ENCODE results near the gene CEP350.
"Not testable (repeated sequence)": the region's sequence is repeated elsewhere in the genome, so short reads cannot be mapped to it uniquely, and the experiment has no call there.

Gene CEP350

DNA sequence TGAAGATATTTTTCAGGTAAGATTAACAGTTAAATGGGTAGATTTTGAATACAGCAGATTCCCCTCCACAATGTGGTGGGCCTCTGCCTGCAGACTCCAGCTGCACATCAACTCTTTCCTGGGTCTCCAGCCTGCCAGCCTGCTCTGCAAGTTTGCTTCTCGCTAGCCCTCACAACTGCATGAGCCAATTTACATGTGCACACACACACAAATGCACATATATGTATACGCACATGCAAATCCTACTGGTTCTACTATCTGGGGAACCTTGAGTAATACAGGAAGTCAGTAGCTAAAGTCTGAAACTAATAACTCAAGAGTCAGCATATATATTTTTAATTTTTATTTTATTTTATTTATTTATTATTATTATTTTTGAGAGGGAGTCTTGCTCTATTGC lies 165.2 kb downstream of the CEP350 start:
- no peak for DNase-seq (ENCODE audit: low spot score)

GRCh38 chr1:180123463-180123936 lies 168.9 kb downstream of the CEP350 start:
- no peak for DNase-seq (ENCODE audit: low spot score)

- no peak for DNase-seq (ENCODE audit: low spot score)
Observed at GRCh38 chr1:180130651-180131050, 176.0 kb downstream of the CEP350 start.

GRCh38 chr1:180131510-180131909 lies 176.9 kb downstream of the CEP350 start:
- no peak for DNase-seq (ENCODE audit: low spot score)

DNA sequence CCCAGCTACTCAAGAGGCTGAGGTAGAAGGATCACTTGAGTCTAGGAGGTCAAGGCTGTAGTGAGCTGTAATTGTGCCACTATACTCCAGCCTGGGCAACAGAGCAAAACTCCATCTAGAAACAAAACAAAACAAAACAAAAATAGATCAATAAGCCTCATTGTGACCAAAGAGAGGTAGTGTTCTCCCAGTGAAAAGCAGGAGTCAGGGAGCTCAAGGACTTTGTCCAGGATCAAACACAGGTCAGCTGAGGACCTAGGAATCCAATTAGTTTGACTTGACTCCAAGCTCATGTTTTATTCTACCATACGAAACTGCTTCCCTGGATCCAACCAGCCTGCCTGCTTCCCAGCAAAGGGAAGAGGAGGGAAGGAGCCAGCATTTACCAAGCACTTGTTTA lies 178.6 kb downstream of the CEP350 start:
- DNase-seq (ENCODE audit: low spot score): no peak

DNA sequence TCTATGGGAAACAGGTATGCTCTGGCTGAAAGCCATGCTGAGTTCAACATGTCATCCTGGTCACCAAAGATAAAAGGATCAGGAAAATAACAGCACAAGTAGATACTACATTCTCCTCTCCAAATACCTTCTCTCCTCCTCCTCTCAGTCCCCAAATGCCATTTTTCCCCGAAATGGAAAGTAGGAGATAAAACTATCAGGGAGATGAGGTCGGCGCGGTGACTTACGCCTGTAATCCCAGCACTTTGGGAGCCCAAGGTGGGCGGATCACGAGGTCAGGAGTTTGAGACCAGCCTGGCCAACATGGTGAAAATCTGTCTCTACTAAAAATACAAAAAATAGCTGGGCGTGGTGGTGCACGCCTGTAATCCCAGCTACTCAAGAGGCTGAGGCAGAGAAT lies 179.1 kb downstream of the CEP350 start:
- DNase-seq (ENCODE audit: low spot score): not testable (repeated sequence)

DNA sequence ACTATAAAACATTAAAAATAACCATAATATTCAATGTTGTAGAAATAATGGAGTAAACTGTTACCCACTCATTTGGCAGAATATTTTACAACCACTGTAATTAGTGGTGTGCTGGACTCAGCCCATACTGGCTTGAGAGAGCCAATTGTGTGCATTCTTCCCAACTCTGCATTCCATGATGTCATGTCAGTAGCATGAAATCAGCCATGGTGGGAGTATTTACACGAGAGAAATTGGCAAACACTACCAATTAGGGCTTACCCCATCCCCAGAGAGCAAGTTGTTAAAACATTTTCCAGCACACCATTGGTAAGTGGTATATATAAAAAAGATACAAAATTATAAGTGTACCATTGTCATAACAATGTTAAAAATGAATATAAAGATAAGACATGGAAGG lies 180.9 kb downstream of the CEP350 start:
- no peak for DNase-seq (ENCODE audit: low spot score)

- no peak for DNase-seq (ENCODE audit: low spot score)
Observed at GRCh38 chr1:180136331-180136967, 181.8 kb downstream of the CEP350 start.

- DNase-seq (ENCODE audit: low spot score): no peak
Observed at GRCh38 chr1:180136968-180137356, 182.4 kb downstream of the CEP350 start.

GRCh38 chr1:180137776-180138175 lies 183.2 kb downstream of the CEP350 start:
- peak; percentile 35 for DNase-seq (ENCODE audit: low spot score)

DNA sequence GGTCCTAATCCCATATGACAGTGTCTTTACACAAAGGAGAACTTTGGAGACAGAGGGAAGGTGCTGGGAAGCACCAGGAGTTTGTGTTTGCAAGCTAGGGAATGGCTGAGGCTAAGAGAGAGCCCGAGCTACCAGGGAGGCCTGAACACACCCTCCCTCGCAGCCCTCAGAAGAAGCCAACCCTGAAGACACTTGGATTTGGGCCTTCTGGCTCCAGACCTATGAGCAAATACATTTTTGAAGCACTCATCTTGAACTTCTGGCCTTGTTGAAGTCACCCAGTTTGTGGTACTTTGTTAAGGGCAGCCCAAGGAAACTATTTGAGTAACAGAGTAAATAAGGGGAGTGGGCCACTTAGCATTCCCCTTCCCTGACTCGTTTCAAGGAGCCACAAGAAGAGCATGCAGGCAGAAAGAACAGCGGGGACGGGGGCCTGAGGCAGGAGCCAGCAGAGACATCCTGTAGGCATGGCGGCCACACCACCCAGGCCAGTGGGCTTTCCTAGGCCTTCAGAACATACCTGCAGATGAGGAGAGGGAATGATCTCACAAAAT lies 186.8 kb downstream of the CEP350 start:
- no peak for DNase-seq (ENCODE audit: low spot score)

DNA sequence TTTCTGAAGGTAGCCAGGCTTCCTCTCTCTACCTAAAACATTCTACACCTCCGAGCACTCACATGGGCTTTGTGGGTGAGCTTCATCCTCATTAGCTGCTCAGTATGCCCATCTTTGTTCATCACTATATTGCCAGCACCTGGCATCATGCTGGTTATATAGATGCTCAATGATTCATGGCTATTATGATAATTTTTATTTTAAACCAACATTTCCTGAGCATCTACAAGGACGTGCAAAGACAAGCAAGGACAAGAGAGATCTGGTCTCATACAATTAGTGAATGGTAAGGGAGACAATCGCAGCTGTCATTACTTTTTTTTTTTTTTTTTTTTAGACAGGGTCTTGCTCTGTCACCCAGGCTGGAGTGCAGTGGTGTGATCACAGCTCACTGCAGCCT lies 188.7 kb downstream of the CEP350 start:
- DNase-seq (ENCODE audit: low spot score): no peak

DNA sequence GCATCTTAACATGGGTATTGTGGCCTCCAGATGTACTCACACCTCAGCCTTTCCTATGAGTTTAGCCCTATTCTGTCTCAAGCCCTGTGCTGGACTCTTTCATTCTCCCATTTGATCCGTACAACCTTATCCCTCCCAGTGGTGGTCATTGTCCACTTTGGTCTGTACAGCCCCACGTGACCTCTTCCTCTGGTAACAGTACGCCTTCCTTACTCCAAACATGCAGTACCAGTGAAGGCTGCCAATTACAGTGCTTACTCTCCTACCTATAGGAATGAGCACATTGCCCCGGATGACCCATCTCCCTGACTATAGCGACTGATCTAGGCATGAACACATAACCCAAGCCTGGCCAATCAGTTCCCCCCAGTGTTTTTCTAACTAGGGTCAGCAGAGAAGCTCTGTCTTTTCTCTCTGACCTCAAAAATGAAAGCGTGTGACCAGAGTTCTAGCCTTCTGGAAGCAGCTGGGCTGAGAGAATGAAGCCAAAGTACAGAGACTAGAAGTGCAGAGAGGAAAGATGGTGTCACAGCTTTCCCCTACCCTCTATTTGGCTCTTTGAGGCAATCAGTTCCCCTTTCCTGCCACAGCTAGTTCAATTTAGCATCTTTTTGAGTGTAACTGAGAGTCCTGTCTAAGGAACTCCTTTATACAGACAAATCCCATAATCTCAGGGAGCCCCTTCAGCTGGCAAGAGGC lies 190.2 kb downstream of the CEP350 start:
- DNase-seq (ENCODE audit: low spot score): no peak

GRCh38 chr1:180145446-180145845 lies 190.8 kb downstream of the CEP350 start:
- no peak for DNase-seq (ENCODE audit: low spot score)

DNA sequence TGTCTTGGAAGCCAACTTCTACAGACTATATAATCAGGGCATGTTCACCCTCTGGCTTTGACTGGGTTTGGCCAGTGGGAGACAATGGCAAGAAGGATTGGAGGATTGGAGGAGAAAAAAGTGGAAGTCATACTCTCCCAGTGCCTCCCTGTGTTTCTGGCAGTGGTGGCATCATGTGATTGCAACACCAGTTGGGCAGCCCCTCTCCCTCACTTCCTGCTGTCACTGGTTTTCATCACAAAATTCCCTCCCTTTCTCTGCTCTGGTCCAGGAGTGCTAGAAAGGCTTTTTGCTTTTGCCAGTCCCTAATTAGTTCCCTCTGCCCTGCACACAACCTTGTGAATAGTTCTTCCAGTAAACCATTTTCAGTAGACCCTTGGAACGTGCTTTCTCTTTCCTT lies 196.4 kb downstream of the CEP350 start:
- DNase-seq (ENCODE audit: low spot score): no peak

GRCh38 chr1:180151508-180151907 lies 196.9 kb downstream of the CEP350 start:
- no peak for DNase-seq (ENCODE audit: low spot score)

GRCh38 chr1:180152588-180152987 lies 198.0 kb downstream of the CEP350 start:
- DNase-seq (ENCODE audit: low spot score): no peak

GRCh38 chr1:180153032-180153431 lies 198.4 kb downstream of the CEP350 start:
- no peak for DNase-seq (ENCODE audit: low spot score)

DNA sequence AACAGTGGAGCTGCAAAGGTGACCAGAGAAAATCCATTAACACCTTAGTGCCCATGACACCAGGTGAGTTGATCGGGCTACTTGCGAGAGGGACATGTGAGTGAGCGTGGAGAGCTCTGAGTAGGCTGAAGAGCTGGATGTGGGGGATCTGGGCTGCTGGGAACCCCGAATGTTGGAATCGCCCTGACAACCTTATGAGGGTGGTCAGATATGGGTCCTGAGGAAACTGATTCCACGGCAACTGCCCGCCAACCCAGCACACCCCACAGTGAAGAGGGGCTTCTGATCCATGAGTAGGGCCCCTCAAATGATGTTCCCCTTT lies 199.4 kb downstream of the CEP350 start:
- DNase-seq (ENCODE audit: low spot score): no peak

GRCh38 chr1:180154325-180155181 lies 199.9 kb downstream of the CEP350 start, which contains the start of gene QSOX1:
TSS of gene QSOX1 (plus strand) at chr1:180154869. CDS start at chr1:180154908, 39 bp downstream.
- peak; percentile 93 for DNase-seq (ENCODE audit: low spot score)

DNA sequence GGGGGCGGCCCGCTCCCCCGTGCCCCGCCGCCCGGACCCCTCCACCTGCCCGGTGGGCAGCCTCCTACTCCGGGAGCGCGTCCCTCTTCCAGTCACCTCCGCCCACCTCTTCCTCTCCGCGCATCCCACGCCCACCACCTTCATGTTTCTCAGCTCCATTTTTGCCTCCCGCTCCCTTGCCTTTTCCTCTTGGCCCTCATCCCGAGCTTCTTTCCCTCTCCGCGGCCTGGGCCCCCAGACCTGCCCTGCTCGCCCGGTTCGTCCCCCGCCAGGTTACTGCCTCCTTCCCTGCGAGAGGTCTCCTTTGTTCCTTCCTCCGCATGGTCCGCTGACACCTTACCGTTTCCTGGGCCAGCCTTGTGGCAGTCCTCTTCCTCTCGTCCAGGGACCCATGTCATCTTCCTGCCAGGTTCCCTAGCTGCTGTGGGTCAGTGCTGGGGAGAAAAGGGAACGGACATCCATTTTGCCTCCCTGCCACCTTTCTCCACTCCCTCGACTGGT lies 200.6 kb downstream of the CEP350 start:
- DNase-seq (ENCODE audit: low spot score): peak; percentile 21

DNA sequence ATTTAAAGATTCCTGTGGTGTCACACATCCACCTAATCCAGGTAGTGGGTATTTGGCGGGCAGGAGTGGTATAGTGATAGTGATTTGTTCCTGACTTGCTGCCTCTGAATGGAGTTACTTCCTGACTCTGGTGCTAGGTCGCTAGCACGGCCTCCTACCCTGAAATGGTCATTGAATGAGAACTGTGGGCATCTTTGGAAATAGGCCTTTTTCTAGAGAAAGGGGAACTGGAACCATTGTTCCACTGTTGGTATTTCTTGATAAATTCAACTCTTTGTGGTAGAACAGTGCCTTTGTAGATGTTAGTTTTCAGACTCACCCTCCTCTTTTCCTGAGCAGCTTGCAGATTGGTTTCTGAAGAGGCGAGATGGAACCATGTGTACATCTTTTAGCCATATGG lies 201.6 kb downstream of the CEP350 start:
- no peak for DNase-seq (ENCODE audit: low spot score)

Measured in NAMALWA (cell line).